AG09309 (cell line): ENCODE measurements around the gene ATP2B2.
"Not testable (repeated sequence)": the region's sequence is repeated elsewhere in the genome, so short reads cannot be mapped to it uniquely, and the experiment has no call there.

ENCODE experiments used
- DNase-seq: peaks from one replicate; pipeline ENCODE4 v3.0.0-alpha.2; 2010; ENCODE audit warnings: low read depth
- H3K4me3 ChIP-seq: 2 replicates; pipeline ENCODE4 v1.5.1; 2011; ENCODE audit warnings: mild to moderate bottlenecking, low read depth, low read length, moderate library complexity; ENCODE audit not compliant: control insufficient read depth
- TF ChIP-seq, protein P1 (sequence below): IDR thresholded peaks from 2 replicates; pipeline ENCODE4 v1.5.1; 2011; ENCODE audit warnings: mild to moderate bottlenecking, low read depth, low read length, inconsistent platforms; ENCODE audit not compliant: insufficient read depth, control insufficient read depth; ENCODE audit errors: missing control alignments

ATP2B2 gene

GRCh38 chr3:10546820-10547263, 41.5 kb upstream of the ATP2B2 start:
- TF ChIP-seq, protein P1, sequence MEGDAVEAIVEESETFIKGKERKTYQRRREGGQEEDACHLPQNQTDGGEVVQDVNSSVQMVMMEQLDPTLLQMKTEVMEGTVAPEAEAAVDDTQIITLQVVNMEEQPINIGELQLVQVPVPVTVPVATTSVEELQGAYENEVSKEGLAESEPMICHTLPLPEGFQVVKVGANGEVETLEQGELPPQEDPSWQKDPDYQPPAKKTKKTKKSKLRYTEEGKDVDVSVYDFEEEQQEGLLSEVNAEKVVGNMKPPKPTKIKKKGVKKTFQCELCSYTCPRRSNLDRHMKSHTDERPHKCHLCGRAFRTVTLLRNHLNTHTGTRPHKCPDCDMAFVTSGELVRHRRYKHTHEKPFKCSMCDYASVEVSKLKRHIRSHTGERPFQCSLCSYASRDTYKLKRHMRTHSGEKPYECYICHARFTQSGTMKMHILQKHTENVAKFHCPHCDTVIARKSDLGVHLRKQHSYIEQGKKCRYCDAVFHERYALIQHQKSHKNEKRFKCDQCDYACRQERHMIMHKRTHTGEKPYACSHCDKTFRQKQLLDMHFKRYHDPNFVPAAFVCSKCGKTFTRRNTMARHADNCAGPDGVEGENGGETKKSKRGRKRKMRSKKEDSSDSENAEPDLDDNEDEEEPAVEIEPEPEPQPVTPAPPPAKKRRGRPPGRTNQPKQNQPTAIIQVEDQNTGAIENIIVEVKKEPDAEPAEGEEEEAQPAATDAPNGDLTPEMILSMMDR, result no peak
- H3K4me3 ChIP-seq, result no peak overlapping the region
- no peak for DNase-seq

DNA sequence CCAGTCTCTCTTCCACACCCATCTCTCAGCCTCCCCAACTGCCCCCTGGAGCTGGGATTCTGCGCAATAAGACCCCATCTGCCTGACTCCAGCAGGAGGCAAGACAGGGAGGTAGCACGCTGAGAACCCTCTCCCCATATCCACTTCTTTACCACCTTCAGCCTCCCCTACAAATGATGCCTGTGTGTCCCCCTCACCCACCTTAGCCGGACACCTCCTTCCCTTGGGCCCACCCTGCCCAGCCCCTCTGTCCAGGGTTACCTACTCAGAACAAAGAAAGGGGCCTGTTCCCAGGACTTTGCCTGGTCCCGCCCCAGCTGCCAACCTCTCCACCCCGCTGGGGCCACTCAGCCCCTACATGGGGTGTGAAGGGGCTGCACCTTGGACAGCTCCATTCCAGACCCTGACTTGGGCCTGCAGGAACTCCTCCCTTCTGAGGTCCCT, 40.8 kb upstream of the ATP2B2 start:
- TF ChIP-seq, protein P1, result no peak
- no peak for DNase-seq
- H3K4me3 ChIP-seq, result no peak overlapping the region

DNA sequence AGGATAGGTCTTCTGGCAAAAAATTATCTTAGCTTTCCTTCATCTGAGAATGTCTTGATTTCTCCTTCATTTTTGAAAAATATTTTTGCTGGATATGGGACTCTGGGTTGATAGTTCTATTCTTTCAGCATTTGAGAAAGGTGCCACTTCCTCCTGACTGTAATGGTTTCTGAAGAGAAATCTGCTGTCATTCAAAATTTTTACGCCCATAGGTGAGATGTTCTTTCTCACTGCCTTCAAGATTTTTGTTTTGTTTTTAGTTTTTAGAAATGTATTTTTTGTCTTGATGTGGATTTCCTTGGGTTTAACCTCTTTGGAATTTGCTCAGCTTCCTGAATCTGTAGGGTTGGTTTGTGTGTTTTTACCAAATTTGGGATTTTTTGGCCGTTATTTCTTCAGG, 37.1 kb upstream of the ATP2B2 start:
- TF ChIP-seq, protein P1, result no peak
- H3K4me3 ChIP-seq, result no peak overlapping the region
- DNase-seq, result no peak

GRCh38 chr3:10540347-10540746, 35.0 kb upstream of the ATP2B2 start:
- not testable (repeated sequence) for DNase-seq, H3K4me3 ChIP-seq

DNA sequence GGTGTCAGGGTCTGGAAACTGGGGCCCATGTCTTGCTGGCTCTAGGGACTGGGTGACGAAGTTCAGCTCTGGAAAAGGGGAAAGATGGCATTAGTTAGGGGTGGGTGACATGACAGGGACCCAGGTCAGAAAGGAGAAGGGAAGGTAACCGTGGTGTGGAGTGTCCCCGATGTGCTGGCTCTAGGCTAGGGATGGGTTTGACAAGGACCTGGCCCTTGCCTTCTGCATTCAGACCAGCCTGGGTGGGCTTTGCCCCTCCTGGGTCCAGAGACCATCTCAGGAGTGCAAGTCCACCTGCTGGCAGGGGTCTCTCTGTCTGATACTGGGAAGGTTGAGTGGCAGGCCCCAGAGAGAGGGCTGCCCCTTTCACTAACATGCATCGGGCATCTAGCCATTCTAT, 28.7 kb upstream of the ATP2B2 start:
- H3K4me3 ChIP-seq, result no peak overlapping the region
- TF ChIP-seq, protein P1, result no peak
- DNase-seq, result no peak

GRCh38 chr3:10533737-10534023, 28.3 kb upstream of the ATP2B2 start:
- TF ChIP-seq, protein P1, result no peak
- H3K4me3 ChIP-seq, result no peak overlapping the region
- DNase-seq, result no peak

GRCh38 chr3:10532939-10533736, 27.8 kb upstream of the ATP2B2 start:
- TF ChIP-seq, protein P1, result no peak
- no peak overlapping the region for H3K4me3 ChIP-seq
- no peak for DNase-seq
